GM18951 (cell line): ENCODE measurements around the gene FNDC3B.

Experiments used
- POLR2A ChIP-seq: IDR thresholded peaks from 4 replicates; pipeline ENCODE4 v1.6.1; 2011; ENCODE audit warnings: mild to moderate bottlenecking; ENCODE audit not compliant: insufficient read length, insufficient read depth; ENCODE audit errors: extremely low read depth
- in situ Hi-C: fragments of 300-500 bp; cut with MboI; formaldehyde crosslinking; loops from one replicate; pipeline ENCODE4 v1.12.0; 2022; ENCODE audit warnings: low sequenced_read_pairs, mixed read lengths, inconsistent platforms; ENCODE audit not compliant: unreplicated experiment

Gene FNDC3B

DNA sequence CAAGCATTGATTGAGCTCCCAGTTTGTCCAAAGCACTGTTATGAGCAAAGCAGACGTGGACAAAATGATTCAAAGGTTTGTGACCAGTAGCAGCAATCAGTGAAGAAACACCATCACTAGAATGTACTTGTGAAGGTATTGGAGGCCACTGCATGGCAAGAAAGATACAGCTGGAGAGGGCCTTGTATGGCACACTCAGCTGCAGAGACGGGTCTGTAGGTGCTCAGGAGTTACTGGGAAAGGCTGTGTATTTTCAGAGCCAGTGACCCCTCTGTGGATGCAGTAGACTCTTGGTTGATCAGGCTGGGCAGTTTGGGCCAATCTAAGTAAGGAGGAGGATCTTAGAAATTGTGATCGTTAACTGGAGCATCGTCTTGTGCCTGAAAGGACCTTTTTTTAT is 288.9 kb downstream of the FNDC3B start:
- in situ Hi-C loops: no loop called here
- TF ChIP-seq POLR2A: no peak

DNA sequence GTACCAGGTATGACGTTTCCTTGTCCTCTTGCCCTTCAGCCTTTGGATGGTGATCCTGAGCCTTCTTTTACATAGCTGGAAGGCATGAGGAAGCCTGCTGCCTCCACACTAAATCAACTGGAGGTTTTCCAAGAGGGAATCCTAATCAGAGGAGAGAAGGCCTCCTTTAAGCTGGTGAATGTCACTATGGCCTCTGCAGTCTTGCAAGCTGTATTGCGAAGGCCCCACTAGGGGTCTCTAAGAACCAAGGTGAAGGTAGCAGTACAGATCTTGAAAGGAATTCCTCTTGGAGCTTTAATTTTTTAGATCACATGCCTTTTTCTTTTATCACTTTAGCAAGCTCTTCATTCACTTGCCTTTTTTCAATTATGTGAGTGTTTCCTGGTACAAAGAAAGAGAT is 289.7 kb downstream of the FNDC3B start:
- in situ Hi-C loops: no loop called here
- TF ChIP-seq POLR2A: no peak

GRCh38 chr3:172330413-172330812 is 291.0 kb downstream of the FNDC3B start:
- TF ChIP-seq POLR2A: no peak
- in situ Hi-C loops: loop anchor here (10.0 kb wide), 1 partner anchor 334 kb away; no protein-coding TSS in a partner anchor

DNA sequence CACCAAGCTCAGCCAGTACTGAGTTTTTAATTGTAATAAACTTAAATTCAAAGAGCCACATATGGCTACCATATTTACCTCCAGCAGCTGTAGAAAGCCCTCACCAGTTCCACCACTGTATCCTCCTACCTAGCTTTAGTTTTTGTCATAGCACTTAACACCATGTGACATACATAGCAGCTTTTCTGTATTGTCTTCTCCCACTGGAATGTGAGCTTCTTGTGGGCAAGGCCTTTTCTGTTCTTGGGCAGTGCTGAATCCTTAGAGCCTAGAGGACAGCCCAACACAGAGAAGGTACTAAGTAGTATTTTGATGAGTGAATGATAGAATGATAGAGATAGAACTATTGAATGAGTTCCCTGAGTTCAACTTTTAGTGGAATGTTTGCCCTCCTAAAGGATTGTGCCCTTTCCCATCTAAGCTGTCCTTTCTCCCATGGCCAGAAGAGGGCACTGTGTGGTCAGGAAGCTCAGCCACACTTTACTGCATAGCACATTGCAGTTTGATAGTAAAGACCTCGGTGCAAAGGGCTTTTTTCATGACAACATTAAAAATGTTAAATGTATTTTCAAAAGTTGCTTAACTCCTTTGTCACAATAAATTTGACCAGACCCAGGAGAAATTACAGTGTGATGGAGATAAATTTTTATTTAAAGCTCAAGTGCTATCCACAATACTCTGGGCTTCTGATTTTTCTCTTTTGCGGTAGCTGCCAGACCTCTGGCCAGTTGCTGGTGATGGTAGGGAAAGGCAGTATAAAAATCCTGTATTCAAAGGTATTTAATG is 293.1 kb downstream of the FNDC3B start:
- TF ChIP-seq POLR2A: no peak
- in situ Hi-C loops: loop anchor here (10.0 kb wide), 1 partner anchor 332 kb away; no protein-coding TSS in a partner anchor

GRCh38 chr3:172333042-172333377 is 293.6 kb downstream of the FNDC3B start:
- TF ChIP-seq POLR2A: no peak
- in situ Hi-C loops: loop anchor here (10.0 kb wide), 1 partner anchor 332 kb away; no protein-coding TSS in a partner anchor

DNA sequence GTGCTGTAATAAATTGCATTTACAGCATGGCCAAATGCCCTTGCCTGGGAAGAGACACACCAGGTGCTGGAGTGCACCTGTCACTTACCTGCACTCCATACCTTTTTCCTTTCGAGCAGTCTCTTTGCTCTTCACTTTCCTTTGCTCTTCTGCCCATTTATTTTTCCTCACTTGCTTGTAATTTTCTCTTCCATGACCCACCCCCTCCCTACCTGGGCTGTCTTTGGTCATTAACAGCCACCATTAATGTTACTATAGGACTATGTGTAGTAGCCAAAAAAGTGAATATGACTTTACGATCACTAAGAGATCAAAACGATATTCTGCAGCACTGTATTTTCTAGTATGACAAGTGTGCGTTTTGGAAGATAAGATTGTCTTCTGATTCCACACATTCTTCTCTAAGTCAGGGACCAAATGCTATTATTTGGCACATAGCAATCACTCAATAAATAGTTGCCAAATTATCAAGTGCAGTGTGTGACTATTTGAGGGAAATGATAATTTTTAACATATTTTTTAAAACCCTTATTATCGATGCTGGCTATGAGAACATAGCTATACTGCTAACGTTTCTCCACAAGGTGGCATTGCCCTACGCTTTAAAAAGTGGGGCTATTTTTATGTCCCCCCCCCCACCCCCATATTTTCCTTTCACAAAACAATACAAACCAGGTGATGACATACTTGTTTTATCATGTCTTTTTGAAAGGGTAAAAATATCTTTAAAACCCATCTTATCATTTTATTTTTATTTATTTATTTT is 294.5 kb downstream of the FNDC3B start:
- in situ Hi-C loops: loop anchor here (10.0 kb wide), 1 partner anchor 331 kb away; no protein-coding TSS in a partner anchor
- TF ChIP-seq POLR2A: no peak

DNA sequence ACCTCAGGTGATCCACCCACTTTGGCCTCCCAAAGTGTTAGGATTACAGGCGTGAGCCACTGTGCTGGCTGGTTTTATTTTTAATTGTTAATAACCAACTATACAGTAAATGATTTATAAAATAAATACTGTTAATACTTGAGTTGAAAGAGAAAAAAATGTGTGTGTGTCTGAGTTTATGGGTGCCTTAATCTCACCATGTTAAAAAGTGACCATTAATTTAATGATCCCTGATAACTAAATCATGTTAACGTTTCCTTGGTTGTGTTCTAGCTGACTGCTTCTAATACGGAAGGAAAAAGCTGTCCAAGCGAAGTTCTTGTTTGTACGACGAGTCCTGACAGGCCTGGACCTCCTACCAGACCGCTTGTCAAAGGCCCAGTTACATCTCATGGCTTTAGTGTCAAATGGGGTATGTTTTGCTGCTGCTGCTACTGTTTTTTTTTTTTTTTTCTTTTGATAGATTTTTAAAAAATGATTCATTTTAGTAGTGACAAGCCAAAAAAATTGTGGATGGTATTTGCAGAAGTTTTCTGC is 295.4 kb downstream of the FNDC3B start:
- no peak for TF ChIP-seq POLR2A
- in situ Hi-C loops: loop anchor here (10.0 kb wide), 1 partner anchor 330 kb away; no protein-coding TSS in a partner anchor

DNA sequence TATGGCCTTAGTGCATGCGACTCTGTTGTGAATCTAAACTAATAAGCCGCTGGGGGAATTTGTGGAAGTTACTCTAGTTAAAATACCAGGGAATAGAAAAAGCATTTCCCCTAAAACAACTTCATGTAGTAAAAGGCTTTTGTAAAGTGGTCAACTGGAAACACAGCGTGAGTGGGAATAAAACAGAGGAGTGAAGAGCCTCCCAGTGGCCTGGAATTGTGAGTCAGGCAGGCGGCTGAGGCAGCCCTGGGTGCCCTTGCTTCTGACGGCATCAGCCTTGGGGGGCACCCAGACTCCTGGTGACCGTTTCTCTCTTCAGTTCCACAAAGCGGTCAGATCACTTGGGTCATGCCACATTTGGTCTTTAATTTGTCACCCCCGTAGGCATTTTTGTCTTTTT is 300.5 kb downstream of the FNDC3B start:
- TF ChIP-seq POLR2A: no peak
- in situ Hi-C loops: loop anchor here (10.0 kb wide), 1 partner anchor 325 kb away; no protein-coding TSS in a partner anchor

DNA sequence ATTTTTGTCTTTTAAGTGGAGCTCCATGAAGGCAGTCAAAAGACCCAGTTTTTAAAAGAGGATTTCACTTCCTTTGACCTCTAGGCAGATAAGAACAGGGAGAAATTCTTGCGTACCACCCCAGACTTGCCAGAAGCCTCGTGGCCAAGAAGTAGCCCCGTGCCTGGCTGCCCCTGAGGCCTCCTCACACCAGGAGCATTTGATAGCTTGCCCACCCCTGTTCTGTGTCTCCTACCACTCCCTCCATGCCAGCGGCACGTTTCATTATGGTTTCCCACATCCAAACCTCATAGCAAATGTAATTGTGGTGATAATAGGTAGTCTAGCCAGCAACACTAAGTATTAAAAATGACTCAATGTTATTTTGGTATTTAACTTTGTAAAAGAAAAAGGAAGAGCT is 301.2 kb downstream of the FNDC3B start:
- in situ Hi-C loops: no loop called here
- TF ChIP-seq POLR2A: no peak

- no peak for TF ChIP-seq POLR2A
- in situ Hi-C loops: no loop called here
Measured at GRCh38 chr3:172341482-172342059, 302.2 kb downstream of the FNDC3B start.

DNA sequence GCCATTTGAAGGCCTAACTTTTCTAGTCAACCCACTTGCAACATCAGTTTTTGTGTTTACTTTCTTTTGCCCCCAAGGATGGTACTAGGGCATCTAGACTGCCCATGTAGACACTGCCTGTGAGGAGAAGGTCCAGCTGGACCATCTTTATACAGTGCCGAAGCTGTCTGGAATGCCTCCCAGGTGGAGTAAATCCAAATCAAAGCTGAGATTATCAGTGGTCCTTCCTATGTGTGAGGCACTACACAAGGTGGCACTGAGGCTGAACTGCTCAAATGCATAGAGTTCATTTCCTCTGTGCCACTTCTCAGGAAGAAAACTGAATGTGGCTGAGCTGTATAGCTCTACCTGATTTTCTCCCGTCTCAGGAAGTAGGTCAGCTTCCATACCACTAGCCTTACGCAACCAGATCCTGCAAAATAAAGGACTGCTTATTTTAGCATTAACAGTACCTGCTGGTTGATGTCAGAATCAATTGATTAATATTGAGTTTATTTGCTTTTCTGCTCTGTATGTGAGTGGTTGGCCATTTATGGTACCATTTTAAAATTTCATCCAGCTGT is 302.8 kb downstream of the FNDC3B start:
- in situ Hi-C loops: no loop called here

DNA sequence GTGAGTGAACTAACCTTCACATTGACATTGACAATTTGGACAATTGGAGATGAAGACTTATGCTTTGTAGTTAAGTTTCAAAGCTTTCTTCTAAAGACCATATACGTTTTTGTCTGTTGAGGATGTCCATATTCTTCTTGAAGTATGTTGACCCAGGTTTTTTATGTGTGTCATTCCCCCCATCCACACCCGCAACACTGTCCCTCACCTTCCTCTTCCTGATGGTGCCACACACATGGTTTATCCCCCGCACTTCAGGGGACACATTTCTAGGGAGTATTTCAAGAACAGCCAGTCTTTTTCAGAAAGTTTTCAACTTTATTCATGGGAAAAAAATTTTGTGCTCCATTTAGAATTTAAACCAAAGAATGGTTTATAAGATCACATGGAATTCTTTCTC is 303.7 kb downstream of the FNDC3B start:
- no peak for TF ChIP-seq POLR2A
- in situ Hi-C loops: no loop called here

More for the DNA sequence above, 302.8 kb downstream of the FNDC3B start:
- no peak for TF ChIP-seq POLR2A

GRCh38 chr3:172343979-172344378 is 304.6 kb downstream of the FNDC3B start:
- TF ChIP-seq POLR2A: no peak
- in situ Hi-C loops: no loop called here

DNA sequence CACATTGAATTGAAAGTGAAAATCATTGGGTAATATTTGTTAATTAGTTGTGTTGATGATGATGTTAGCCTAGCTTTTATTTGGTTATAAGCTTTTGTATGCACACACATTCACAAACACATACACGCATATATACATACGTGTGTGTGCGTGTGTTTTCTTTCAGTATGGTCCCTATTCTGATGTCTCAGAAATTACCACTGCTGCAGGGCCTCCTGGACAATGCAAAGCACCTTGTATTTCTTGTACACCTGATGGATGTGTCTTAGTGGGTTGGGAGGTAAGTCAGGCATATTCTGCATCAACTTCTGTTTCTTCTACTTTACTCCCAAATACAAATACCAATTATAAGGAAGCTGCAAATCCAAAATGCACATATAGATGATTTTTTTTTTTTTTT is 306.8 kb downstream of the FNDC3B start:
- TF ChIP-seq POLR2A: no peak
- in situ Hi-C loops: no loop called here
